ENCODE results near the gene GMDS.

GMDS gene

DNA sequence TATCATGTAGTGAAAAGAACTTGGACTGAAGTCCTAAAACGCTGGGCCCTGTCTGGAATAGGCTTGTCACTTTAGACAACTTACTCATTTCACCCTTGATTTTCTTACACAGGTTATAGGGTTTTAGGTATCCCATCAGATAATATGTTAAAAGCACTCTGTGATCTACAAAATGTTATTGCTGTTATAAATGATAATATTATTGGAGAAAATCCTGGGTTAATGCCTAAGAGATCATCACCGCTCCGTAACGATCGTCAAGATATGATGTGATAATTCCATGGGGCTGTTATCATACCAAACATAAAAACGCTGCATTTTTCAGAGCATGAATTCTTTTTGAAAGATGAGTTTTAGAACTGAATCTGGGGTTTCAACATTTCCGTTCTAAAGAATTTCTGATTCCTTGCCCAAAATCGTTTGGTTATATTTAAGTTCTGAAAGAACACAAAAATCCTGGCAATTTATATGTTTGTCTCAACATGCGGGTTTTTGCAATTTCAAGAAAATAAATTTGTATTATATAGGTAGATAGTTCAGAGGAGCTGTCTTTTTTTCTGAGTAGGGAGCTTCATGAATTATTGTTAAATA lies 480.9 kb downstream of the GMDS start:
- H2BK5ac ChIP-seq (ENCODE audit: low read depth, low read length, poor library complexity) = no peak overlapping the region
- H3K27ac ChIP-seq (ENCODE audit: low read depth, low read length) = no peak overlapping the region
- no peak overlapping the region for H2AK5ac ChIP-seq (ENCODE audit: low read length)
- peaks cover 5 to 10% of the 10 kb centered on the region in 2 experiments for H3K4me1 ChIP-seq (ENCODE audit: control insufficient read depth in 1 of 2, insufficient read depth in 2 of 2, low read length in 2 of 2)
- H2AFZ ChIP-seq (ENCODE audit: insufficient read depth, low read length, poor library complexity) = no peak overlapping the region
- H3K9me3 ChIP-seq (ENCODE audit: insufficient read depth, low read depth, low read length) = no peaks in the 10 kb centered on the region
- no peak overlapping the region for H4K91ac ChIP-seq (ENCODE audit: low read depth, low read length)
- H2BK12ac ChIP-seq (ENCODE audit: low read length) = no peak overlapping the region
- WGBS (ENCODE audit: extremely low coverage, insufficient coverage, insufficient read length) = no CpG with 5 or more reads among the region's 9 CpGs
- no peak overlapping the region for H3K23ac ChIP-seq (ENCODE audit: low read length)
- H3K27me3 ChIP-seq (ENCODE audit: insufficient read depth, low read length) = no peaks in the 10 kb centered on the region
- H3K4ac ChIP-seq (ENCODE audit: low read depth, low read length) = no peak overlapping the region
- H3K4me3 ChIP-seq (ENCODE audit: low read depth, low read length) = no peak overlapping the region
- no peak overlapping the region for H4K12ac ChIP-seq (ENCODE audit: low read depth, low read length)
- no peak overlapping the region for H4K8ac ChIP-seq (ENCODE audit: low read depth, low read length)
- no peaks in the 10 kb centered on the region for H3K36me3 ChIP-seq (ENCODE audit: control insufficient read depth in 1 of 2, insufficient read depth in 2 of 2, low read length in 2 of 2)
- no peak overlapping the region for H3K18ac ChIP-seq (ENCODE audit: low read length)
- H3K14ac ChIP-seq (ENCODE audit: low read length) = no peak overlapping the region
- no peak overlapping the region for H3K4me2 ChIP-seq (ENCODE audit: low read length)
- no peak overlapping the region for H2BK120ac ChIP-seq (ENCODE audit: insufficient read depth, low read length, poor library complexity)
- DNase-seq = peak in 1 of 2 donors; percentile 46
- no peaks in the 10 kb centered on the region for H3K79me2 ChIP-seq (ENCODE audit: control insufficient read depth, insufficient read depth, low read length, poor library complexity)
- H3K9ac ChIP-seq (ENCODE audit: low read length) = no peak overlapping the region
- no peaks in the 10 kb centered on the region for H3K79me1 ChIP-seq (ENCODE audit: low read length)

DNA sequence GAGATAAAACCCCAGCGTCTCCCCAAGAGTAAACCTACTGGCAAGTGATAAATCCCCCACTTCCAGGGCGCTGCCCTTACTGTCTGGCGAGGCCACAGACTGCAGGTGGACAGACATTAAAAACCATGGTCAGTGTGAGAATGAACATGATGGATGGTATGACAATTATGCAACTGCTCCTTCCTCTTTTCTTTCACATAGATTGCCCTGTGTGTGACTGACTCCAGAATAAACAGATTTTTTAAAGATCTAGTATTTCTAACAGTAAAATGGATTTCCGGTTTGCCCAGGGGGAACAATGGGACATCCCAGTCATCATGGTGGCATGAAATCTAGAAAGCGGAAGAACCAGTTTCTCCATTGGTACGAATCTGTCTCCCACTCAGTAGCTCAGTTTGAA lies 482.0 kb downstream of the GMDS start:
- H3K4me2 ChIP-seq (ENCODE audit: low read length) = no peak overlapping the region
- H3K18ac ChIP-seq (ENCODE audit: low read length) = no peak overlapping the region
- no peaks in the 10 kb centered on the region for H3K79me1 ChIP-seq (ENCODE audit: low read length)
- no peak overlapping the region for H4K12ac ChIP-seq (ENCODE audit: low read depth, low read length)
- H2BK12ac ChIP-seq (ENCODE audit: low read length) = no peak overlapping the region
- H2AFZ ChIP-seq (ENCODE audit: insufficient read depth, low read length, poor library complexity) = no peak overlapping the region
- no peak overlapping the region for H4K91ac ChIP-seq (ENCODE audit: low read depth, low read length)
- H3K27me3 ChIP-seq (ENCODE audit: insufficient read depth, low read length) = no peaks in the 10 kb centered on the region
- H3K4ac ChIP-seq (ENCODE audit: low read depth, low read length) = no peak overlapping the region
- no peak overlapping the region for H3K9ac ChIP-seq (ENCODE audit: low read length)
- H4K8ac ChIP-seq (ENCODE audit: low read depth, low read length) = no peak overlapping the region
- no peak overlapping the region for H2AK5ac ChIP-seq (ENCODE audit: low read length)
- H3K36me3 ChIP-seq (ENCODE audit: control insufficient read depth in 1 of 2, insufficient read depth in 2 of 2, low read length in 2 of 2) = no peaks in the 10 kb centered on the region
- H3K79me2 ChIP-seq (ENCODE audit: control insufficient read depth, insufficient read depth, low read length, poor library complexity) = no peaks in the 10 kb centered on the region
- H3K4me1 ChIP-seq (ENCODE audit: control insufficient read depth in 1 of 2, insufficient read depth in 2 of 2, low read length in 2 of 2) = peaks cover 5 to 10% of the 10 kb centered on the region in 2 experiments
- no peak overlapping the region for H3K23ac ChIP-seq (ENCODE audit: low read length)
- peak; percentile 60 to 87 for DNase-seq
- H3K27ac ChIP-seq (ENCODE audit: low read depth, low read length) = no peak overlapping the region
- no peak overlapping the region for H3K14ac ChIP-seq (ENCODE audit: low read length)
- H2BK5ac ChIP-seq (ENCODE audit: low read depth, low read length, poor library complexity) = no peak overlapping the region
- H2BK120ac ChIP-seq (ENCODE audit: insufficient read depth, low read length, poor library complexity) = no peak overlapping the region
- no peak overlapping the region for H3K4me3 ChIP-seq (ENCODE audit: low read depth, low read length)
- no CpG with 5 or more reads among the region's 6 CpGs for WGBS (ENCODE audit: extremely low coverage, insufficient coverage, insufficient read length)
- no peaks in the 10 kb centered on the region for H3K9me3 ChIP-seq (ENCODE audit: insufficient read depth, low read depth, low read length)

DNA sequence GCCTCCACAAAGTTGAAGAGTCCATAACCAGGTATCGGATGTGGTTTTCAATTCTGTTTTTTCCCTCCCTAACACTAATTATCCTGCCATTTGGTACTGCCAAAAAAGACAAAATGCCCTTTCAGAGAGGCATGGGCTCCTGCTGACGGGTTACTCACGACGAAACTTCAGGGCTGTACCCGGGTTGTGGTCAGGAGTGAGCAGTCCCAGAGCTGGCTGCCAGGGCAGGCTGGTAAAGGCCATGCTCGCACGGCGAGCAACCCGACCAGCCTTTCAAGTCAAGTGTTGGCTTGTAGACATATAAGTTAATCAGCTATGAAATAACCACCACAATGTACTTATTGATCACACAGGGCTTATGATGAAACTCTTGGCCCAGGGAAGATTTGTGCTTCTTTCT lies 483.2 kb downstream of the GMDS start:
- Histone ChIP-seq H2BK5ac (ENCODE audit: low read depth, low read length, poor library complexity) (no peak overlapping the region), H3K4me1 (ENCODE audit: control insufficient read depth in 1 of 2, insufficient read depth in 2 of 2, low read length in 2 of 2) (peaks cover 5 to 8% of the 10 kb centered on the region in 2 experiments), H3K79me2 (ENCODE audit: control insufficient read depth, insufficient read depth, low read length, poor library complexity) (no peaks in the 10 kb centered on the region), H3K18ac (ENCODE audit: low read length) (no peak overlapping the region), H4K12ac (ENCODE audit: low read depth, low read length) (no peak overlapping the region), H3K36me3 (ENCODE audit: control insufficient read depth in 1 of 2, insufficient read depth in 2 of 2, low read length in 2 of 2) (no peaks in the 10 kb centered on the region), H2BK12ac (ENCODE audit: low read length) (no peak overlapping the region), H2AFZ (ENCODE audit: insufficient read depth, low read length, poor library complexity) (no peak overlapping the region), H3K9me3 (ENCODE audit: insufficient read depth, low read depth, low read length) (no peaks in the 10 kb centered on the region), H3K14ac (ENCODE audit: low read length) (no peak overlapping the region), H3K9ac (ENCODE audit: low read length) (no peak overlapping the region), H3K23ac (ENCODE audit: low read length) (no peak overlapping the region), H4K8ac (ENCODE audit: low read depth, low read length) (no peak overlapping the region), H3K4me3 (ENCODE audit: low read depth, low read length) (no peak overlapping the region), H3K27me3 (ENCODE audit: insufficient read depth, low read length) (no peaks in the 10 kb centered on the region), H2BK120ac (ENCODE audit: insufficient read depth, low read length, poor library complexity) (no peak overlapping the region), H3K4ac (ENCODE audit: low read depth, low read length) (no peak overlapping the region), H3K27ac (ENCODE audit: low read depth, low read length) (no peak overlapping the region), H3K4me2 (ENCODE audit: low read length) (no peak overlapping the region), H2AK5ac (ENCODE audit: low read length) (no peak overlapping the region), H4K91ac (ENCODE audit: low read depth, low read length) (no peak overlapping the region), H3K79me1 (ENCODE audit: low read length) (no peaks in the 10 kb centered on the region)
- no CpG with 5 or more reads among the region's 9 CpGs for WGBS (ENCODE audit: extremely low coverage, insufficient coverage, insufficient read length)
- no peak for DNase-seq

DNA sequence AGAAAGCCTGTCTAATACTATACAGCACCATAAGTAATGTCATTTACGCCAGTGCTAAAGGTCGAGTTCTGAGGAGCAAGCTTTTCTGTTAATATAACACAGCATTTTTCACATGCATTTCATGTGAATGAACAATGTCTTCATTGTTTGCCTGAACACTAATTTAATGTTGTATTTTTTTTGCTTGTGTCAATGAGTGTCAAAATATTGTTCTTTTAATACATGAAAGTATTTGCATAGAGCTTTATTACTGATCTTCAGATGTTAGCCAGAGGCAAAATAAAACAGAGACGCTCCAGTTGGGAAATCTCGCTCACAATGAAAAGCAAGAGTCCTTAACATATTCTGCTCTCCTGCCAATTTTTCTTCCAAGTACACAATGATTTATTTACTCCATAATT lies 483.9 kb downstream of the GMDS start:
- Histone ChIP-seq H2BK120ac (ENCODE audit: insufficient read depth, low read length, poor library complexity) (no peak overlapping the region), H3K4me2 (ENCODE audit: low read length) (no peak overlapping the region), H3K79me1 (ENCODE audit: low read length) (no peaks in the 10 kb centered on the region), H3K4me1 (ENCODE audit: control insufficient read depth in 1 of 2, insufficient read depth in 2 of 2, low read length in 2 of 2) (peaks cover 5 to 8% of the 10 kb centered on the region in 2 experiments), H3K27ac (ENCODE audit: low read depth, low read length) (no peak overlapping the region), H3K23ac (ENCODE audit: low read length) (no peak overlapping the region), H3K9ac (ENCODE audit: low read length) (no peak overlapping the region), H3K79me2 (ENCODE audit: control insufficient read depth, insufficient read depth, low read length, poor library complexity) (no peaks in the 10 kb centered on the region), H4K12ac (ENCODE audit: low read depth, low read length) (no peak overlapping the region), H2BK12ac (ENCODE audit: low read length) (no peak overlapping the region), H2AK5ac (ENCODE audit: low read length) (no peak overlapping the region), H3K4me3 (ENCODE audit: low read depth, low read length) (no peak overlapping the region), H2BK5ac (ENCODE audit: low read depth, low read length, poor library complexity) (no peak overlapping the region), H3K27me3 (ENCODE audit: insufficient read depth, low read length) (no peaks in the 10 kb centered on the region), H4K91ac (ENCODE audit: low read depth, low read length) (no peak overlapping the region), H2AFZ (ENCODE audit: insufficient read depth, low read length, poor library complexity) (no peak overlapping the region), H3K36me3 (ENCODE audit: control insufficient read depth in 1 of 2, insufficient read depth in 2 of 2, low read length in 2 of 2) (no peaks in the 10 kb centered on the region), H3K14ac (ENCODE audit: low read length) (no peak overlapping the region), H3K18ac (ENCODE audit: low read length) (no peak overlapping the region), H3K4ac (ENCODE audit: low read depth, low read length) (no peak overlapping the region), H4K8ac (ENCODE audit: low read depth, low read length) (no peak overlapping the region), H3K9me3 (ENCODE audit: insufficient read depth, low read depth, low read length) (no peaks in the 10 kb centered on the region)
- DNase-seq = no peak
- WGBS (ENCODE audit: extremely low coverage, insufficient coverage, insufficient read length) = no CpG with 5 or more reads among the region's 4 CpGs
